ENCODE data around the gene MOSPD3.

GRCh38 chr7:100573691-100574361 lies 38.5 kb upstream of the MOSPD3 start, which contains the start of gene SAP25:
- TF ChIP-seq CTCF (conservative IDR thresholded peaks at IDR 0.05; ENCODE audit: low read depth, low read length) (no peak), EZH2phosphoT487 (IDR thresholded peaks at IDR 0.05; ENCODE audit: borderline replicate concordance, low read length) (no peak), EZH2 (IDR thresholded peaks at IDR 0.05; ENCODE audit: low read length, unreplicated experiment) (no peak)
